GM18526 (cell line): ENCODE data around the gene RHBDF2.

Source experiments
- POLR2A ChIP-seq: IDR thresholded peaks from 3 replicates; pipeline ENCODE4 v1.6.1; 2011; ENCODE audit not compliant: insufficient read length; ENCODE audit errors: extremely low read depth

The RHBDF2 gene

GRCh38 chr17:76432712-76433336, 68.4 kb downstream of the RHBDF2 start:
- no peak for TF ChIP-seq POLR2A

GRCh38 chr17:76432004-76432403, 69.2 kb downstream of the RHBDF2 start:
- no peak for TF ChIP-seq POLR2A

GRCh38 chr17:76431509-76431908, 69.7 kb downstream of the RHBDF2 start:
- TF ChIP-seq POLR2A: no peak

GRCh38 chr17:76428511-76428910, 72.7 kb downstream of the RHBDF2 start:
- no peak for TF ChIP-seq POLR2A

GRCh38 chr17:76427501-76428231, 73.6 kb downstream of the RHBDF2 start:
- no peak for TF ChIP-seq POLR2A

GRCh38 chr17:76426853-76427252, 74.4 kb downstream of the RHBDF2 start:
- no peak for TF ChIP-seq POLR2A

- no peak for TF ChIP-seq POLR2A
Observed at GRCh38 chr17:76422860-76423259, 78.4 kb downstream of the RHBDF2 start.

- no peak for TF ChIP-seq POLR2A
Observed at GRCh38 chr17:76422406-76422805, 78.8 kb downstream of the RHBDF2 start.

- TF ChIP-seq POLR2A: no peak
Observed at GRCh38 chr17:76421044-76421407, 80.2 kb downstream of the RHBDF2 start.
